Lower leg skin (tissue), 4 donors: ENCODE data around the gene HADHB. TPM values are rescaled to one million over a fixed set of nuclear protein-coding genes. Genes with fewer than 3 reads are reported as not detected.
A peak's percentile ranks its signal among the peaks of the same experiment; 100 is the strongest.
"Not testable (repeated sequence)": the region's sequence is repeated elsewhere in the genome, so short reads cannot be mapped to it uniquely, and the experiment has no call there.

ENCODE experiments used
- DNase-seq, 2 donors: peaks; one replicate each; pipeline ENCODE4 v3.0.0-alpha.2; 2019; ENCODE audit warnings: low spot score in 2 of 2
- H3K4me3 ChIP-seq: fragments of 200-600 bp; sonication (generic); 2 replicates; pipeline ENCODE4 v1.5.1; 2017; ENCODE audit warnings: mild to moderate bottlenecking, low read depth; ENCODE audit not compliant: poor library complexity, severe bottlenecking
- CTCF ChIP-seq, 3 donors: fragments of 450-650 bp; IDR thresholded peaks; one replicate each; pipeline ENCODE4 v1.5.1; 2016; ENCODE audit warnings: antibody characterized with exemption in 3 of 3, mild to moderate bottlenecking in 3 of 3, moderate library complexity in 2 of 3
- POLR2A ChIP-seq, 2 donors: fragments of 450-650 bp; IDR thresholded peaks; one replicate each; pipeline ENCODE4 v1.6.1; 2016 to 2017; ENCODE audit warnings: antibody characterized with exemption in 2 of 2, mild to moderate bottlenecking in 1 of 2, moderate library complexity in 1 of 2
- WGBS, 2 donors: methylation state at CpG; one replicate each; pipeline ENCODE4 v1.1.5; 2018; 5-methylcytosine and 5-hydroxymethylcytosine counted together
- intact Hi-C: fragments of 100-400 bp; cut with DNase I; formaldehyde crosslinking; loops from one replicate; pipeline ENCODE4 v1.15.0; 2023; ENCODE audit warnings: low total_unique reads
- total RNA-seq, 4 donors: library from RNA; depleted of rRNA; stranded (reverse); fragments of >200 nt; gene quantifications; one replicate each; pipeline ENCODE4 v1.1.0, GENCODE V29; 2016

HADHB gene
- total RNA-seq, 4 donors from 2014 or later, result 101 to 139 (median 111) TPM

- intact Hi-C loops, result no loop called here
- WGBS, 2 donors, result 1% methylated on average over 9 of the region's 9 CpGs
- TF ChIP-seq POLR2A (IDR thresholded peaks at IDR 0.05), result no peak
- no peak for TF ChIP-seq CTCF (IDR thresholded peaks at IDR 0.05)
- DNase-seq, result no peak
- H3K4me3 ChIP-seq, result peak overlapping the region; percentile 16
These were observed 54.8 kb downstream of the HADHB start for GRCh38 chr2:26299471-26300101.

- intact Hi-C loops, result no loop called here
- 24 to 29% methylated on average over 22 of the region's 22 CpGs for WGBS, 2 donors
- TF ChIP-seq POLR2A (IDR thresholded peaks at IDR 0.05) (no peak), CTCF (IDR thresholded peaks at IDR 0.05) (no peak)
- H3K4me3 ChIP-seq, result no peak overlapping the region
- no peak for DNase-seq
These were observed 55.6 kb downstream of the HADHB start for GRCh38 chr2:26300234-26300925.

DNA sequence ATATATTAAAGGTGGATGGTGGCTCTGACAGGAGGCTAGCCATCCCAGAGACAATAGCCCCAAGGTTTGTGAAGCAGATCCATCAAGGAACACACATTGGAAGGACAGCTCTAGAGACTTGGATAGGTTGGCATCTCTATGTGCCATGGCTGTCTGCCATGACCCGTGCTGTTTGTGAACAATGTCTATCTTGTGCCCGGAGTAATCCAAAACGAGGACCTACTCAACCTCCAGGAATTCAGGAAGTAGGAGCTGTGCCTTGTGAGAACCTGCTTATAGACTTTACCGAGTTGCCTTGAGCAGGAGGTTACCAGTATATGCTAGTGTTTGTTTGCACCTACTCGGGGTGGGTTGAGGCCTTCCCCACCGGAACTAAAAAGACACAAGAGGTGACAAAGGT, 58.1 kb downstream of the HADHB start:
- intact Hi-C loops, result no loop called here
- peak in 1 of 2 donors; percentile 60 for DNase-seq
- no peak for TF ChIP-seq CTCF (IDR thresholded peaks at IDR 0.05)
- no peak for TF ChIP-seq POLR2A (IDR thresholded peaks at IDR 0.05)
- no peak overlapping the region for H3K4me3 ChIP-seq
- WGBS, 2 donors, result 50% methylated on average over 6 of the region's 6 CpGs

GRCh38 chr2:26305094-26305493, 60.4 kb downstream of the HADHB start:
- DNase-seq, intact Hi-C loops: not testable (repeated sequence)
- WGBS, 2 donors, result 35 to 43% methylated on average over 7 of the region's 7 CpGs

DNA sequence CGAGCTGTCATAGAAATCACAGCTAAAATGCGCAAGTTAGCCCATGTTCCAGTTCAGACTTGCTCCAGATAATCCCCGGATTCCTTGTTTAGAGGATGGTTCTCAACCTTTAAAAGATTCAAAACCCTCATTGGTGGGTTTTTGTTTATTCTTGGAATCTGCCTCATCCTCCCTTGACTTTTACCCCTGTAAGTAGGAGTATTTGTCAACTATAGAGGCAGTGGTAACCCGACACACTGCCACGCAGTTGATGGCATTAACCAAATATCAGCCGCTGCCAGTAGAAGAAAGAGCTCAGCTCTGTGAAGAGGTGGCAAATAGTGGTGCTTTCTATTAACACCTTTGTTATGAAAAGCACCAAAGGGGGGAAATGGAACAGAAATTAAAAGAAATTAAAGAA, 60.8 kb downstream of the HADHB start:
- no peak overlapping the region for H3K4me3 ChIP-seq
- WGBS, 2 donors, result 47 to 61% methylated on average over 6 of the region's 6 CpGs
- intact Hi-C loops, result no loop called here
- TF ChIP-seq POLR2A (IDR thresholded peaks at IDR 0.05) (no peak), CTCF (IDR thresholded peaks at IDR 0.05) (no peak)
- no peak for DNase-seq

More at GRCh38 chr2:26305094-26305493, 60.4 kb downstream of the HADHB start:
- not testable (repeated sequence) for H3K4me3 ChIP-seq

DNA sequence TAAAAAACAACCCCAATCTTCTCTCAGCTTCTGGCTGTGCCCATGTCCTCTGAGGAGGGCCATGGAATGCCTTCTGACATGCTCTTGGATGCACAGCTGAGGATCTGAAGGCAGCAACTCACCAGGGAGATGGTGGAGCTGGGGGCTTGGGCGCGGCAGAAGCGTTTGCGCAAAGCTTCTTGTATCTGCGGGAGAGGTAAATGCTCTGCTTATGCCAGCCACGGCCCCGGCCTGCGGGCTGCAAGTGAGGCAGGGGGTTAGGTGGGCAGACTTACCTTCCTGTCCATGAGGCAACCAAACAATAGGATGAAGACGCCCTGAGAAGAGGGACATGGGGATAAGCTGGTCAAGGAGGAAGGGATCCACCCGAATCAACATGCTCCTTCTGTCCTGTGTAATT, 65.2 kb downstream of the HADHB start:
- TF ChIP-seq CTCF (IDR thresholded peaks at IDR 0.05) (no peak), POLR2A (IDR thresholded peaks at IDR 0.05) (no peak)
- intact Hi-C loops, result no loop called here
- 91% methylated on average over 10 of the region's 10 CpGs for WGBS, 2 donors
- no peak for DNase-seq
- no peak overlapping the region for H3K4me3 ChIP-seq
